Activated naive CD8-positive, alpha-beta T cell treated with anti-CD3 and anti-CD28 coated beads, Interleukin-2, amount 10 ng/mL, durations not matched to agents 7 days and 5 days (primary cell): ENCODE results near the gene RLN3. TPM values are rescaled to one million over a fixed set of nuclear protein-coding genes. Genes with fewer than 3 reads are reported as not detected.

Source experiments
- ATAC-seq: fragments of 150-1000 bp; cut with Tn5 transposase; one replicate; pipeline ENCODE4 v1.10.0; 2021; ENCODE audit warnings: low read depth, moderate library complexity
- POLR2A ChIA-PET: fragments of 350-600 bp; sonication (Branson Sonifier 250); formaldehyde crosslinking; loops from one replicate; lab custom pipeline; 2021; ENCODE audit warnings: antibody characterized with exemption; lab: Charles Lee
- DNase-seq: peaks from one replicate; pipeline ENCODE4 v3.0.0; 2021
- H3K27ac Mint-ChIP-seq: one replicate; pipeline ENCODE4 v1.8.0; 2022; ENCODE audit warnings: mild to moderate bottlenecking, mixed read lengths
- H3K27me3 Mint-ChIP-seq: one replicate; pipeline ENCODE4 v1.8.0; 2022; ENCODE audit warnings: mild to moderate bottlenecking, moderate library complexity, mixed read lengths
- H3K36me3 Mint-ChIP-seq: one replicate; pipeline ENCODE4 v1.8.0; 2021; ENCODE audit warnings: mild to moderate bottlenecking, mixed read lengths
- H3K4me1 Mint-ChIP-seq: one replicate; pipeline ENCODE4 v1.8.0; 2021; ENCODE audit warnings: mixed read lengths
- H3K4me3 Mint-ChIP-seq: one replicate; pipeline ENCODE4 v1.8.0; 2022; ENCODE audit warnings: mild to moderate bottlenecking, moderate library complexity, mixed read lengths
- H3K9me3 Mint-ChIP-seq: one replicate; pipeline ENCODE4 v1.8.0; 2021; ENCODE audit warnings: mixed read lengths
- total RNA-seq, 2 experiments: library from RNA; stranded (reverse); gene quantifications; one replicate each; pipeline ENCODE4 v1.2.3, GENCODE V29; 2021

Gene RLN3
- total RNA-seq, 2 experiments from 2014 or later: not detected

DNA sequence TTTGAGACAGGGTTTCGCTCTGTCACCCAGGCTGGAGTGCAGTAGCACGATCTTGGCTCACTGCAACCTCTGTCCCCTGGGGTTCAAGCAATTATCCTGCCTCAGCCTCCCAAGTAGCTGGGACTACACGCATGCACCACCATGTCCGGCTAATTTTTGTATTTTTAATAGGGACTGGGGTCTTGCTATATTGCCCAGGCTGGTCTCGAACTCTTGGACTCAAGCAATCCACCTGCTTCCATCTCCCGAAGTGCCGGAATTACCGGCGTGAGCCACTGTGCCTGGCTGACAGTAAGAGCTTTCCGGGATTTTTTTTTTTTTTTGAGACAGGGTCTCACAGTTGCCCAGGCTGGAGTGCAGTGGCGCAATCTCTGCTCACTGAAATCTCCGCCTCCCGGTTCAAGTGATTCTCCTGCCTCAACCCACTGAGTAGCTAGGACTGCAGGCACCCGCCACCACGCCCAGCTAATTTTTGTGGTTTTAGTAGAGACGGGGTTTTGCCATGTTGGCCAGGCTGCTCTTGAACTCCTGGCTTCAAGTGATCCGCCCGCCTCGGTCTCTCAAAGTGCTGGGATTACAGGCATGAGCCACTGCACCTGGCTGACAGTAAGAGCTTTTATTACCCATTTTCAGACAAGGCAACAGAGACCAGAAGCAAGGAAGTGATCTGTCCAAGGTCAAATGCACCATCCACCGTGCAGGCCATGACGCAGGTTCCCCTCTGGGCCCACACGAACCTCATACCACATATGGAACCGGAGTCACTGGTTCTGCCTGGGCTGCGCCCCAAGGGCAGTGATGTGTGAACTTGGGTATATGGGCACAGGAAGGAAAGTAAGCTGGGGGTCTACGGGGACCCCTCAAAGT lies 42.8 kb upstream of the RLN3 start:
- H3K27ac Mint-ChIP-seq: peak overlapping the region; percentile 98

DNA sequence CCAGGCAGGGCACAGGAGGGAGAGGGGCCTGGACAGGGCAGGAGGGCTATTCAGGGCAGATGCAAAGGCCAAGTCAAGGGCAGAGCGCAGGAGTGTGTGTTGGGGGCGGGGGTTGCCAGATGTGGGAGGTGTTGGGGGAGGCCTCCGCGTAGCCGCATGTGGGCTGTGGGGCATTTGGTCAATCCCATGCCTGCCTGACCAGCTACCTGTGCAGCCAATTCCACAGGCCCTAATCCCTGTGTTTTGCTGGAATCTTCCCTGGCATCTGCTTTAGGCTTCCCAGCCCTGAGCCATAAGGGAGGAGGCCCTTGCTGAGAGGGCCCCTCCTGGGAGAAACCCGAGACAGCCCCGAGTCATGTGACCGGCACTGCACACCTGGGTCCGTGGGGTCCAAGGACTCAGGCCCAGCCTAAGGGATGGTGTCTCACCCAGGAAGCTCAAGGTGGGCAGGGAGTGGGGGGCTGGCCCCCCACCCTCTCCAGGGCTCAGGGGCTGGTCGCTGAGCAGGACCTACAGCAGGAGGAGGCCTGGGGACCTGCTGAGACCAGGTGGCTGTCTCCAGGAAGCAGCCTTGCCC lies 42.1 kb upstream of the RLN3 start:
- Mint-ChIP-seq H3K27me3 (no peaks in the 10 kb centered on the region), H3K4me3 (peak overlapping the region; percentile 69), H3K9me3 (no peaks in the 10 kb centered on the region), H3K36me3 (peaks cover 11% of the 10 kb centered on the region), H3K4me1 (peaks cover 64% of the 10 kb centered on the region), H3K27ac (peak overlapping the region; percentile 98)
- DNase-seq: no peak
- peak; percentile 5 for ATAC-seq
- POLR2A ChIA-PET: interaction anchor here (0.9 to 14.2 kb wide), 9 partner anchors 9 to 103 kb away, joined by 3 to 262 read pairs (median 4); partner anchors contain the start of genes DCAF15, IL27RA and RFX1

More for the DNA sequence above, 42.8 kb upstream of the RLN3 start:
- peak overlapping the region; percentile 67 for H3K4me3 Mint-ChIP-seq
- peak; percentile 50 for DNase-seq
- peaks cover 68% of the 10 kb centered on the region for H3K4me1 Mint-ChIP-seq
- POLR2A ChIA-PET: interaction anchor here (0.9 to 14.2 kb wide), 8 partner anchors 8 to 397 kb away, joined by 3 to 262 read pairs (median 4); partner anchors contain the start of genes DCAF15, IL27RA and RFX1
- peaks cover 11% of the 10 kb centered on the region for H3K36me3 Mint-ChIP-seq
- no peaks in the 10 kb centered on the region for H3K9me3 Mint-ChIP-seq
- ATAC-seq: no peak
- H3K27me3 Mint-ChIP-seq: no peaks in the 10 kb centered on the region

- Mint-ChIP-seq H3K9me3 (no peaks in the 10 kb centered on the region), H3K4me1 (peaks cover 60% of the 10 kb centered on the region), H3K36me3 (peaks cover 11% of the 10 kb centered on the region), H3K27me3 (no peaks in the 10 kb centered on the region), H3K27ac (peak overlapping the region; percentile 98), H3K4me3 (peak overlapping the region; percentile 69)
- POLR2A ChIA-PET: interaction anchor here (0.6 to 14.2 kb wide), 8 partner anchors 9 to 126 kb away, joined by 3 to 262 read pairs (median 4); partner anchors contain the start of genes DCAF15, IL27RA and RFX1
- ATAC-seq (peak; percentile 93), DNase-seq (peak; percentile 98)
Measured at GRCh38 chr19:13986348-13986904, 41.5 kb upstream of the RLN3 start.

DNA sequence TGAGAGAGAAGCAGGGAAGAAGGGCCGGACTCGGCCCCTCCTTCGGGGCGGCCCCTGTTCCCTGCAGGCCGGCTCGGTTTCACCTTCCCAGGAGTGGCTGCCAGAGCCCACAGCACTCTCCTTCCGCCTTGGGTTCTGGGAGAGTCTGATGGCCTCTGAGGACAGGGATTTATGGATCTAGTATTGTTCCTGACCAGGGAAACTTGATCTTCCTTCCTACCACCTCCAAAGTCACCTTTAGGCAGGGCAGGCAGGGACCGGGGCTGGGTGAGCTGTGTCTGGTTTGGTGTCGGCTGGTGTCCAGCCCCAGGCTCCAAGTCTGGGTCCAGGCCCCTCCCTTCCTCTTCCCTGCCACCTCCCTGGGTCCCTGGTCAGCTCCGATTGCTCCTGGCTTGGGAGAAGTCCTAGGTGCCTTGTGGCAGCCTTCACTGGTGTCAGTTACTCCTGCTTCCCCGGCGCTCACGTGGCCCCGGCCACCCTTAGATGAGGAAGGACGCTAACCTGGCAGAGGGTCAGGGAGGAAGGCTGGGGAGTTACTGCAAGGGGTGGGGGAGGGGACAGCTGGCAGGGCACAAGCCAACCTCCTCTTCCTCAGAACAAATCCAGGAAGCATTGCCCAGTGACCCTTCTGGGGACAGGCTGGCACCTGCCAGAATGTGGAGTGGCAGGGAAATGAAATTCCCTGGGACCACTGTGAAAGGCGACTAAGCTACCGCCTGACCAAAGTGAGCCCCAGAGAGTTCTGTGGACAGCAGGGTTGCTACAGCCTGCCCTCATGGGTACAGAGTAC lies 40.7 kb upstream of the RLN3 start:
- POLR2A ChIA-PET: interaction anchor here (0.6 to 14.2 kb wide), 12 partner anchors 8 to 814 kb away, joined by 3 to 262 read pairs (median 3); partner anchors contain the start of genes DCAF15, IL27RA and RFX1
- DNase-seq (peak; percentile 43), ATAC-seq (no peak)
- H3K4me1 Mint-ChIP-seq: peaks cover 51% of the 10 kb centered on the region
- no peaks in the 10 kb centered on the region for H3K27me3 Mint-ChIP-seq
- no peaks in the 10 kb centered on the region for H3K9me3 Mint-ChIP-seq
- H3K36me3 Mint-ChIP-seq: peaks cover 15% of the 10 kb centered on the region
- peak overlapping the region; percentile 69 for H3K4me3 Mint-ChIP-seq
- peak overlapping the region; percentile 98 for H3K27ac Mint-ChIP-seq

DNA sequence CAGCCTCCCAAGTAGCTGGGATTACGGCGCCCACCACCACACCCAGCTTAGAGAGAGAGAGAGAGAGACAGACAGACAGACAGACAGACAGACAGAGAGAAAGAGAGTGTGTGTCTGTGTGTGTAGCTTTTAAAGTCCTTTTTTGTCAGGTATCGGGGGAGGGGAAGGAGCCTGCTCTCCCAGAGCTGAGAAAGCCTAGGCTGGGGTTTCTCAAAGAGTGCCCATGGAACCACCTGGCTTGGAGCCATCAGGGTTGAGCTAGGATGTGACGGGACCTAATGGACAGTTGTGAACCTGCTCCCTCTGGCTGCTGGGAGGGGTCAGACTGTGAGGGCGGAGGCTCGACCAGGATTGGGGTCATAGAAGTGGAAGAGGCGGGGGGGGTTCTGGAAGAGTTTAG lies 38.5 kb upstream of the RLN3 start:
- Mint-ChIP-seq H3K4me1 (peaks cover 38% of the 10 kb centered on the region), H3K9me3 (no peaks in the 10 kb centered on the region), H3K36me3 (peaks cover 15% of the 10 kb centered on the region), H3K27me3 (no peaks in the 10 kb centered on the region), H3K4me3 (no peak overlapping the region), H3K27ac (peak overlapping the region; percentile 79)
- ATAC-seq: no peak
- DNase-seq: no peak
- POLR2A ChIA-PET: interaction anchor here (0.8 to 14.2 kb wide), 4 partner anchors 8 to 86 kb away, joined by 3 to 262 read pairs (median 25); partner anchors contain the start of genes IL27RA and RFX1

DNA sequence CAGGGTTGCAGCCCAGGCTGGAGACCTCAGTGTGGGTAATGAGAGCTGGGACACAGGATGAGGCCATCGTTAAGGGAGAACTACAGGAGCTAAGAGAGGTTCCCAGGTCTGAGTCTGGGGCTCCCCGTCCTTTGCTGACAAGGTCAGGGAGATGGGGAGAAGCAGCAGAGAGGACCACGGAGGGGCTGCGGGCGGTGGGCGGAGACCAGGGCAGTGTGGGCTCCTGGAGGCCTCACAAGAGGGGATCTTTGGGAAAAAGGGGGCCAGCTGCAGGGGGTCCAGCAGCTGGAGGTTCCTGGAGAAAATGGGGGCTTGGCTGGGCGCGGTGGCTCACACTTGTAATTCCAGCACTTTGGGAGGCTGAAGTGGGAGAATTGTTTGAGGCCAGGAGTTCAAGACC lies 37.9 kb upstream of the RLN3 start:
- H3K4me3 Mint-ChIP-seq: no peak overlapping the region
- H3K36me3 Mint-ChIP-seq: peaks cover 15% of the 10 kb centered on the region
- no peaks in the 10 kb centered on the region for H3K27me3 Mint-ChIP-seq
- peaks cover 37% of the 10 kb centered on the region for H3K4me1 Mint-ChIP-seq
- DNase-seq: no peak
- no peaks in the 10 kb centered on the region for H3K9me3 Mint-ChIP-seq
- peak overlapping the region; percentile 79 for H3K27ac Mint-ChIP-seq
- POLR2A ChIA-PET: interaction anchor here (1.0 to 14.2 kb wide), 3 partner anchors 9 to 42 kb away, joined by 3 to 262 read pairs (median 43); partner anchors contain the start of genes IL27RA and RFX1
- no peak for ATAC-seq

GRCh38 chr19:13992025-13992424 lies 35.9 kb upstream of the RLN3 start:
- Mint-ChIP-seq H3K4me1 (peaks cover 24% of the 10 kb centered on the region), H3K36me3 (peaks cover 15% of the 10 kb centered on the region), H3K9me3 (no peaks in the 10 kb centered on the region), H3K4me3 (no peak overlapping the region), H3K27me3 (no peaks in the 10 kb centered on the region), H3K27ac (no peak overlapping the region)
- POLR2A ChIA-PET: interaction anchor here (1.1 kb wide), 1 partner anchor 11 kb away, joined by 3 read pairs; no protein-coding TSS in a partner anchor
- DNase-seq: no peak
- no peak for ATAC-seq

DNA sequence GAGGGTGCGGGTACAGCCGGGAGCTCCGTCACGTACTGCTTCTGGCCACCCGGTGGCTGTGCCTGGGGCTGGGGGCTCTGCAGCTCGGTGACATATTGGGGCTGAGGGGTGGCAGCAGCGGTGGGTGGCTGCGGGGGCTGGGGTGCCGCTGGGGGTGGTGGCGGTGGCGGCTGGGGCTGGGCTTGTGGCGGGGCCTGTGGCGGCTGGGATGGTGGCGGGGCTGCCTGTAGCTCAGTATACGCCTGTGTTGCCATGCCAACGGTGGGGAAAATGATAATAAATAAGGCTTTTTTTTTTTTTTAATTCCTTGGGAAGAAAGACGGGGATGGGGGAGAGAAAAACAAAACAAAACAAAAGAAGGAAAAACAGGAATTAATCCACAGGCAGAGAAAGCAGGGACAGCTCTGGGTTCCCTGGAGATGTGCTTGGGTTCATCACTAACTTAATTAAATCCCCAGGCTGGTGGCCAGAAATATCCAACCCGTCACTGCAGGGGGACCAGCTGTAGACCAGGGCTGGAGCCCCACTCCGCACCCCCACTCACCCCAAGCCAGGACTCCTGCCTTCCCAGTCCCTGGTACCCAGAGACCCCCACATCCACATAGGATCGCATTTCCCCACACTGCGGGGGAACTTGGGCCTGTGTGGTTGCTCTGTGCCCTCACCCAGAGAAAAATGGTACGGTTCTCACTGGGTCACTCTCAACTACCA lies 34.2 kb upstream of the RLN3 start:
- H3K27me3 Mint-ChIP-seq: no peaks in the 10 kb centered on the region
- peaks cover 21% of the 10 kb centered on the region for H3K36me3 Mint-ChIP-seq
- H3K4me1 Mint-ChIP-seq: peaks cover 15% of the 10 kb centered on the region
- ATAC-seq: peak; percentile 34
- peaks cover 2% of the 10 kb centered on the region for H3K9me3 Mint-ChIP-seq
- peak overlapping the region; percentile 56 for H3K27ac Mint-ChIP-seq
- POLR2A ChIA-PET: interaction anchor here (0.7 to 1.5 kb wide), 5 partner anchors 8 to 38 kb away, joined by 3 to 8 read pairs (median 5); partner anchors contain the start of genes IL27RA and RFX1
- no peak overlapping the region for H3K4me3 Mint-ChIP-seq
- DNase-seq: no peak

DNA sequence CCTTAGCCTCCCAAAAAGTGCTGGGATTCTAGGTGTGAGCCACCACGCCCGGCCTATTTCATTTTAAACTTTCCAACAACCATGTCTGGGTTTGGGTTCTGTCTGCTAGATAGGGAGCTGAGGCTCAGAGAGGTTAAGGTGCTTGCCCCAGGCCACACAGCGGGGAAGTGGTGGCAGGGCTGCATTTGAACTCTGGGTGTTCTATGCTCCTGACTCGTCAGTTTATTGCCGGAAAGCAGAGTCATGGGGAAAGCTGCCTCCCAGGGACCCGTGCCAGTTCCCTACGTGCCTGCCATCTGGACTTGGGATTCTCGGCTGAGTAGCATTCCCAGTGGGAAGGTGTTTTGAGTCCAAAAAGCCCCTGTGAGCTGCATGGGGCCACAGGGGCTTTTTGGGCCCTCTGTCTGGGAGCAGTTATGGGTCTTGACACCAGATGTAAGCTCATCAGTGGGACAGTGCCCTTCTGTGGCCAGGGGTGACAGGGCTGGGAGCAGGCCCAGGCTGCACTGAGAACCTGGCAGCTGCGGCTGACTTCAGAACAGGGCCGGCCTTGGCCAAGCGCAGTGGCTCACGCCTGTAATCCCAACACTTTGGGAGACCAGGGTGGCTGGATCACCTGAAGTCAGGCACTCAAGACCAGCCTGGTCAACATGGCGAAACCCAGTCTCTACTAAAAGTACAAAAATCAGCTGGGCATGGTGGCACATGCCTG lies 32.8 kb upstream of the RLN3 start:
- Mint-ChIP-seq H3K36me3 (peaks cover 24% of the 10 kb centered on the region), H3K27ac (peak overlapping the region; percentile 30), H3K4me1 (peaks cover 7% of the 10 kb centered on the region), H3K4me3 (no peak overlapping the region), H3K27me3 (no peaks in the 10 kb centered on the region), H3K9me3 (peaks cover 6% of the 10 kb centered on the region)
- POLR2A ChIA-PET: interaction anchor here (0.6 to 1.7 kb wide), 3 partner anchors 8 to 444 kb away, joined by 3 to 4 read pairs (median 3); no protein-coding TSS in a partner anchor
- ATAC-seq (no peak), DNase-seq (no peak)

- POLR2A ChIA-PET: interaction anchor here (0.9 to 1.7 kb wide), 2 partner anchors 9 to 13 kb away, joined by 3 read pairs; no protein-coding TSS in a partner anchor
- Mint-ChIP-seq H3K4me3 (no peak overlapping the region), H3K27me3 (no peaks in the 10 kb centered on the region), H3K4me1 (peaks cover 11% of the 10 kb centered on the region), H3K9me3 (peaks cover 6% of the 10 kb centered on the region), H3K27ac (no peak overlapping the region), H3K36me3 (peaks cover 28% of the 10 kb centered on the region)
- DNase-seq (no peak), ATAC-seq (no peak)
Measured at GRCh38 chr19:13995878-13996765, 31.8 kb upstream of the RLN3 start.
